ENCODE measurements around the gene MRPL55.

Gene MRPL55

DNA sequence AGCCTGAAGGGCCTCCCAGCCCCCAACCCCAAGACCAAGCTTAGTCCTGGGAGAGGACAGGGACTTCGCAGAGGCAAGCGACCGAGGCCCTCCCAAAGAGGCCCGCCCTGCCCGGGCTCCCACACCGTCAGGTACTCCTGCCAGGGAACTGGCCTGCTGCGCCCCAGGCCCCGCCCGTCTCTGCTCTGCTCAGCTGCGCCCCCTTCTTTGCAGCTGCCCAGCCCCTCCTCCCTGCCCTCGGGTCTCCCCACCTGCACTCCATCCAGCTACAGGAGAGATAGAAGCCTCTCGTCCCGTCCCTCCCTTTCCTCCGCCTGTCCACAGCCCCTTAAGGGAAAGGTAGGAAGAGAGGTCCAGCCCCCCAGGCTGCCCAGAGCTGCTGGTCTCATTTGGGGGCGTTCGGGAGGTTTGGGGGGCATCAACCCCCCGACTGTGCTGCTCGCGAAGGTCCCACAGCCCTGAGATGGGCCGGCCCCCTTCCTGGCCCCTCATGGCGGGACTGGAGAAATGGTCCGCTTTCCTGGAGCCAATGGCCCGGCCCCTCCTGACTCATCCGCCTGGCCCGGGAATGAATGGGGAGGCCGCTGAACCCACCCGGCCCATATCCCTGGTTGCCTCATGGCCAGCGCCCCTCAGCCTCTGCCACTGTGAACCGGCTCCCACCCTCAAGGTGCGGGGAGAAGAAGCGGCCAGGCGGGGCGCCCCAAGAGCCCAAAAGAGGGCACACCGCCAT, 48.5 kb downstream of the MRPL55 start:
- peak overlapping the region; percentile 34; the same call in 1 of the 2 replicates for H3K4me3 ChIP-seq (ENCODE audit: low read length)
- no peaks in the 10 kb centered on the region for H3K4me1 ChIP-seq (ENCODE audit: control insufficient read depth, insufficient read depth, low read length)
- H3K9me3 ChIP-seq (ENCODE audit: control insufficient read depth, insufficient read depth, low read length): no peaks in the 10 kb centered on the region
- H3K27ac ChIP-seq (ENCODE audit: low read length): no peak overlapping the region
- no peaks in the 10 kb centered on the region for H3K36me3 ChIP-seq (ENCODE audit: control insufficient read depth, insufficient read depth, low read length)
- no peak for DNase-seq (ENCODE audit: low read depth, low spot score)
- peaks cover 5% of the 10 kb centered on the region; the same call in 1 of the 2 replicates for H3K27me3 ChIP-seq (ENCODE audit: control insufficient read depth, insufficient read depth, low read length)
- WGBS (ENCODE audit: insufficient coverage, insufficient read length): no CpG with 5 or more reads among the region's 34 CpGs

DNA sequence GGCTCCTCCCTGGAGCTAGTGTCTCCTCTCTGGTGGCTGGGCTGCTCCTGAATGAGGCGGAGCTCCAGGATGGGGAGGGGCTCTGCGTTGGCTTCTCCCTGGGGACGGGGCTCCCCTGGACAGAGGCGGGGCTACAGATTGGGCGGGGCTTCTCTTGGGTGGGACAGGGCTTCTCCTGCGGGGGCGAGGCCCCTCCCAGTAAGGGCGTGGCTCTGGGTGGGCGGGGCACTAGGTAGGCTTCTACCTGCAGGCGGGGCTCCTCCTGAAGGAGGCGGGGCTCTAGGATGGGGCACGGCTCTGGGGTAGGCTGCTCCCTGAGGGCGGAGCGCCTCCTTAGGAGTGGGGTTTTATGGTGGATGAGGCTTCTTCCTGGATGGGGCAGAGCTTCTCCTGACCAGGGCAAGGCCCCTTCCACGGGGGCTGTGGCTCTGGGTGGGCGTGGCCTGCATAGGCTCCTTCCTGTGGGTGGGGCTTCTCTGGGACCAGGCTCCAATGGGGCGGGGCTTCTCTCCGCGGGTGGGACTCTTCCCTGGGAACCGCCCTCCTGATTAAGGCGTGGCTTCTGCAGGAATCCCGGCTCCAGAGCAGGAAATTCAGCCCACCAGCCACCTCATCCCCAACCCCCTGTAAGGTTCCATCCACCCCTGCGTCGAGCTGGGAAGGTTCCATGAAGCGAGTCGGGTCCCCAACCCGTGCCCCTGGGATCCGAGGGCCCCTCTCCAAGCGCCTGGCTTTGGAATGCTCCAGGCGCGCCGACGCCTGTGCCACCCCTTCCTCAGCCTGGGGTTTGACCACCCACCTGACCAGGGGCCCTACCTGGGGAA, 49.3 kb downstream of the MRPL55 start:
- WGBS (ENCODE audit: insufficient coverage, insufficient read length): no CpG with 5 or more reads among the region's 33 CpGs
- peaks cover 3% of the 10 kb centered on the region; the same call in 1 of the 2 replicates for H3K27me3 ChIP-seq (ENCODE audit: control insufficient read depth, insufficient read depth, low read length)
- no peak for DNase-seq (ENCODE audit: low read depth, low spot score)
- H3K4me1 ChIP-seq (ENCODE audit: control insufficient read depth, insufficient read depth, low read length): no peaks in the 10 kb centered on the region
- no peaks in the 10 kb centered on the region for H3K9me3 ChIP-seq (ENCODE audit: control insufficient read depth, insufficient read depth, low read length)
- H3K36me3 ChIP-seq (ENCODE audit: control insufficient read depth, insufficient read depth, low read length): no peaks in the 10 kb centered on the region
- peak overlapping the region; percentile 34; the same call in 1 of the 2 replicates for H3K4me3 ChIP-seq (ENCODE audit: low read length)
- no peak overlapping the region for H3K27ac ChIP-seq (ENCODE audit: low read length)

DNA sequence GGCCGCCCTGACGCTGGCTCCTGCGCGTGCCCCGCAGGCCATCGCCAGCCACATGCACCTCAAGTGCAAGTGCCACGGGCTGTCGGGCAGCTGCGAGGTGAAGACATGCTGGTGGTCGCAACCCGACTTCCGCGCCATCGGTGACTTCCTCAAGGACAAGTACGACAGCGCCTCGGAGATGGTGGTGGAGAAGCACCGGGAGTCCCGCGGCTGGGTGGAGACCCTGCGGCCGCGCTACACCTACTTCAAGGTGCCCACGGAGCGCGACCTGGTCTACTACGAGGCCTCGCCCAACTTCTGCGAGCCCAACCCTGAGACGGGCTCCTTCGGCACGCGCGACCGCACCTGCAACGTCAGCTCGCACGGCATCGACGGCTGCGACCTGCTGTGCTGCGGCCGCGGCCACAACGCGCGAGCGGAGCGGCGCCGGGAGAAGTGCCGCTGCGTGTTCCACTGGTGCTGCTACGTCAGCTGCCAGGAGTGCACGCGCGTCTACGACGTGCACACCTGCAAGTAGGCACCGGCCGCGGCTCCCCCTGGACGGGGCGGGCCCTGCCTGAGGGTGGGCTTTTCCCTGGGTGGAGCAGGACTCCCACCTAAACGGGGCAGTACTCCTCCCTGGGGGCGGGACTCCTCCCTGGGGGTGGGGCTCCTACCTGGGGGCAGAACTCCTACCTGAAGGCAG, 50.0 kb downstream of the MRPL55 start:
- H3K9me3 ChIP-seq (ENCODE audit: control insufficient read depth, insufficient read depth, low read length): no peaks in the 10 kb centered on the region
- no peak overlapping the region for H3K4me3 ChIP-seq (ENCODE audit: low read length)
- H3K36me3 ChIP-seq (ENCODE audit: control insufficient read depth, insufficient read depth, low read length): no peaks in the 10 kb centered on the region
- DNase-seq (ENCODE audit: low read depth, low spot score): no peak
- H3K4me1 ChIP-seq (ENCODE audit: control insufficient read depth, insufficient read depth, low read length): no peaks in the 10 kb centered on the region
- WGBS (ENCODE audit: insufficient coverage, insufficient read length): no CpG with 5 or more reads among the region's 66 CpGs
- no peak overlapping the region for H3K27ac ChIP-seq (ENCODE audit: low read length)
- peaks cover 3% of the 10 kb centered on the region; the same call in 1 of the 2 replicates for H3K27me3 ChIP-seq (ENCODE audit: control insufficient read depth, insufficient read depth, low read length)

DNA sequence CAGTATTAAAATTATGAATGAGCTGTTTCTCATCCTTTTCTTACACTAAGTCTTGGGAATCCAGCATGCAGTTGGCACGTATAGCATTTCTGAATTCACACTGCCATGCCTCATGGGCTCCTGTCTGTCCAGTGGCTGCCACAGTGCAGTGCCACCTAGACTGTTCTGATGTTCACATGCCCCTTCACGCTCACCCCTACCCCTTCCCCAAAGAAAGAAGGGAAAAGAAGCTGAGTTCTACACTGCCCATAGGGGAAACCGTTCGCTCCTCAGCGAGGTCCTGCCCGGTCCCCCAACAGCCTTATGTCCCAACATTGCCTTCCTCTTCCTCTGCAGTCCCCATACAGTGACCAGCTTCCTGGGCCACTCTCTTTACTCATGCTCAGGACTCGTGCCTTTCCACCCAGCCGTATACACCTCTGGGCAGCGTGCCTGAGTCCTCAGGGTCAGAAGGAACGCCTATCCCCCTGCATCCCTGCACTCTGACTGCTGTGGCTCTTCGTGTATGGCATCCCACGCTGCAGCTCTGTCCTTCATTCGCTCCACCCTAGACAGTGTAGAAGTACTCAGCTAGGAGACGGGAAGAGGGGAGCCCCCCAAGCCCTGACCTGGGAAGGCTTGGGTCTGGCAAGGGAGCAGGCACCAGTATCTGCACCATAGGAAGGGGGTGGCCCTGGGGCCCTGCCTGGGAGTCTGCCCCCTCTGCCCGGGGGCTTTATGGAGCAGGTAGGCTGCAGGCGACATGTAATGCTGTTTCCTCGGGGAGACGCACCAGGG, 50.7 kb downstream of the MRPL55 start:
- H3K4me1 ChIP-seq (ENCODE audit: control insufficient read depth, insufficient read depth, low read length): no peaks in the 10 kb centered on the region
- H3K9me3 ChIP-seq (ENCODE audit: control insufficient read depth, insufficient read depth, low read length): no peaks in the 10 kb centered on the region
- DNase-seq (ENCODE audit: low read depth, low spot score): no peak
- no CpG with 5 or more reads among the region's 18 CpGs for WGBS (ENCODE audit: insufficient coverage, insufficient read length)
- H3K27ac ChIP-seq (ENCODE audit: low read length): no peak overlapping the region
- H3K36me3 ChIP-seq (ENCODE audit: control insufficient read depth, insufficient read depth, low read length): no peaks in the 10 kb centered on the region
- H3K4me3 ChIP-seq (ENCODE audit: low read length): no peak overlapping the region
- H3K27me3 ChIP-seq (ENCODE audit: control insufficient read depth, insufficient read depth, low read length): peaks cover 2% of the 10 kb centered on the region; the same call in 1 of the 2 replicates
